HEK293 (cell line): ENCODE data around the gene CAP1.

Experiments
- CTCF ChIA-PET: fragments of 350-600 bp; formaldehyde crosslinking; extraction: SDS; loops from one replicate; lab custom pipeline; 2021; ENCODE audit warnings: antibody characterized with exemption; lab: Yijun Ruan, JAX
- POLR2A ChIA-PET: fragments of 300-600 bp; formaldehyde crosslinking; extraction: SDS; loops from one replicate; lab custom pipeline; 2020; ENCODE audit warnings: antibody characterized with exemption, inconsistent platforms; lab: Yijun Ruan, JAX
- H3K27ac ChIP-seq: fragments of 200-500 bp; sonication (Bioruptor generic); 2 replicates; pipeline ENCODE4 v1.5.1; 2014; ENCODE audit warnings: low read depth, low read length, control low read depth, inconsistent platforms; ENCODE audit errors: extremely low read depth
- H3K36me3 ChIP-seq, 2 experiments: fragments of 200-500 bp in 1 of 2; sonication (Bioruptor generic) in 1 of 2; 1 replicate in 1 of 2; 2 replicates in 1 of 2; pipeline ENCODE4 v1.5.1; 2014 to 2017; ENCODE audit warnings: inconsistent platforms in 2 of 2, low read length in 2 of 2; ENCODE audit not compliant: control insufficient read depth in 2 of 2, insufficient read depth in 1 of 2
- H3K4me1 ChIP-seq: fragments of 200-500 bp; sonication (Bioruptor generic); 2 replicates; pipeline ENCODE4 v1.5.1; 2014; ENCODE audit warnings: mild to moderate bottlenecking, low read length, inconsistent platforms; ENCODE audit not compliant: control insufficient read depth, insufficient read depth
- H3K4me3 ChIP-seq: 2 replicates; pipeline ENCODE4 v1.5.1; 2011; ENCODE audit warnings: low read depth, mild to moderate bottlenecking, control low read depth, low read length, moderate library complexity
- H3K9me3 ChIP-seq: fragments of 200-500 bp; sonication (Bioruptor generic); 2 replicates; pipeline ENCODE4 v1.5.1; 2014; ENCODE audit warnings: low read depth, low read length, inconsistent platforms; ENCODE audit not compliant: control insufficient read depth, insufficient read depth
- HIC1 ChIP-seq: fragments of 450-650 bp; formaldehyde crosslinking; IDR thresholded peaks from 2 replicates; pipeline ENCODE4 v1.5.1; 2016; ENCODE audit warnings: missing biosample characterization, missing genetic modification characterization
- KLF17 ChIP-seq: fragments of 450-650 bp; formaldehyde crosslinking; IDR thresholded peaks from 2 replicates; pipeline ENCODE4 v1.5.1; 2016; ENCODE audit warnings: missing biosample characterization, missing genetic modification characterization
- KLF7 ChIP-seq: fragments of 450-650 bp; formaldehyde crosslinking; IDR thresholded peaks from 2 replicates; pipeline ENCODE4 v1.5.1; 2016; ENCODE audit warnings: missing biosample characterization, missing genetic modification characterization, borderline replicate concordance
- ZNF121 ChIP-seq: fragments of 450-650 bp; formaldehyde crosslinking; IDR thresholded peaks from 2 replicates; pipeline ENCODE4 v1.5.1; 2016; ENCODE audit warnings: missing biosample characterization, missing genetic modification characterization
- ZNF19 ChIP-seq: fragments of 450-650 bp; formaldehyde crosslinking; IDR thresholded peaks from 2 replicates; pipeline ENCODE4; 2016; ENCODE audit warnings: missing biosample characterization, missing genetic modification characterization, low read depth
- ZNF214 ChIP-seq: fragments of 450-650 bp; formaldehyde crosslinking; IDR thresholded peaks from 2 replicates; pipeline ENCODE4 v1.5.1; 2017; ENCODE audit warnings: missing biosample characterization, mild to moderate bottlenecking, missing genetic modification characterization, borderline replicate concordance
- ZNF280C ChIP-seq: fragments of 450-650 bp; formaldehyde crosslinking; IDR thresholded peaks from 2 replicates; pipeline ENCODE4 v1.5.1; 2016; ENCODE audit warnings: missing biosample characterization, missing genetic modification characterization
- ZNF37A ChIP-seq: fragments of 450-650 bp; IDR thresholded peaks from 2 replicates; pipeline ENCODE4 v1.5.1; 2018; ENCODE audit warnings: missing biosample characterization, missing genetic modification characterization
- ZNF426 ChIP-seq: fragments of 450-650 bp; formaldehyde crosslinking; IDR thresholded peaks from 2 replicates; pipeline ENCODE4 v1.5.1; 2017; ENCODE audit warnings: missing biosample characterization, missing genetic modification characterization, mild to moderate bottlenecking, inconsistent platforms, moderate library complexity
- ZNF449 ChIP-seq: fragments of 450-650 bp; formaldehyde crosslinking; IDR thresholded peaks from 2 replicates; pipeline ENCODE4 v1.5.1; 2017; ENCODE audit warnings: missing biosample characterization, mild to moderate bottlenecking, missing genetic modification characterization, moderate library complexity
- ZNF473 ChIP-seq: fragments of 450-650 bp; formaldehyde crosslinking; IDR thresholded peaks from 2 replicates; pipeline ENCODE4 v1.5.1; 2017; ENCODE audit warnings: missing biosample characterization, missing genetic modification characterization
- ZNF639 ChIP-seq: fragments of 450-650 bp; formaldehyde crosslinking; IDR thresholded peaks from 2 replicates; pipeline ENCODE4 v1.5.1; 2016; ENCODE audit warnings: missing biosample characterization, missing genetic modification characterization
- ZNF654 ChIP-seq: fragments of 450-650 bp; formaldehyde crosslinking; IDR thresholded peaks from 2 replicates; pipeline ENCODE4 v1.5.1; 2016; ENCODE audit warnings: low read depth, missing biosample characterization, missing genetic modification characterization
- ZNF843 ChIP-seq: fragments of 450-650 bp; formaldehyde crosslinking; IDR thresholded peaks from 2 replicates; pipeline ENCODE4 v1.5.1; 2016; ENCODE audit warnings: missing biosample characterization, missing genetic modification characterization
- ZSCAN18 ChIP-seq: fragments of 450-650 bp; formaldehyde crosslinking; IDR thresholded peaks from 2 replicates; pipeline ENCODE4 v1.5.1; 2016; ENCODE audit warnings: missing biosample characterization, missing genetic modification characterization
- TF ChIP-seq, protein P1 (sequence below): fragments of 450-650 bp; formaldehyde crosslinking; IDR thresholded peaks from 2 replicates; pipeline ENCODE4 v1.5.1; 2016; ENCODE audit warnings: missing biosample characterization, missing genetic modification characterization
- TF ChIP-seq, protein P2 (sequence below): fragments of 450-650 bp; IDR thresholded peaks from 2 replicates; pipeline ENCODE4 v1.5.1; 2018; ENCODE audit warnings: missing biosample characterization, mild to moderate bottlenecking, missing genetic modification characterization
- TF ChIP-seq, protein P3 (sequence below): fragments of 450-650 bp; formaldehyde crosslinking; IDR thresholded peaks from 2 replicates; pipeline ENCODE4 v1.5.1; 2016; ENCODE audit warnings: missing biosample characterization, missing genetic modification characterization, low read depth

The CAP1 gene

DNA sequence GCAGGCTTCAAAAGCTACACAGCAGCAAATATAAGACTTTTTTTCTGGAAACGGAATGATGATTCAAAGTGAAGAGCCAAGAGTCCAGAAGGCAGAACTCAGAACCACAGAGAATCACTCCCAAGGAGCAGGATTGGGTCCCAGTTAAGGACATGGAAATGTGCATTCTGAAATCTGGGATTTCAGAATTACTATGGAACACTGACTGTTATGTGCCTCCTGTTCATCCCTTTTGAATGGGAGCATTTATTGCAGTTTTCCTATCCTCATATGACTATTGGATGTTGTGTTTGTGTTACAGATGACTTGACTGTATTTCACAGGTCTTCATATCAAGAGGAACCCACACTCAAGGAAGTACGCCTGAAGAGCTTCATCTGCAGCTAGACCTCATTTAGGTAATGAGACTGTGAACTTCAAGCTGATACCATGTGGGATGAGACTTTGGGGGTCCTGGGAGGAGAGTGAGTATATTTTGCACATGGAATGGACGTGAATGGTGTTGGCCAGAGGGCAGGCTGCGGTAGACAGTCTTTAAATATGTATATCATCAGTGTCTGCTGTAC is 17.1 kb upstream of the CAP1 start:
- no peaks in the 10 kb centered on the region for H3K9me3 ChIP-seq
- H3K4me3 ChIP-seq, result no peak overlapping the region
- ChIA-PET POLR2A (interaction anchor here (0.7 kb wide), 1 partner anchor 15 kb away, joined by 4 read pairs; no protein-coding TSS in a partner anchor), CTCF (interaction anchor here (0.6 to 2.7 kb wide), 2 partner anchors 9 to 293 kb away, joined by 3 to 11 read pairs; no protein-coding TSS in a partner anchor)
- no peaks in the 10 kb centered on the region for H3K4me1 ChIP-seq
- no peak overlapping the region for H3K27ac ChIP-seq
- no peak for TF ChIP-seq KLF7 (tag by site-specific recombination)
- TF ChIP-seq, protein P1, sequence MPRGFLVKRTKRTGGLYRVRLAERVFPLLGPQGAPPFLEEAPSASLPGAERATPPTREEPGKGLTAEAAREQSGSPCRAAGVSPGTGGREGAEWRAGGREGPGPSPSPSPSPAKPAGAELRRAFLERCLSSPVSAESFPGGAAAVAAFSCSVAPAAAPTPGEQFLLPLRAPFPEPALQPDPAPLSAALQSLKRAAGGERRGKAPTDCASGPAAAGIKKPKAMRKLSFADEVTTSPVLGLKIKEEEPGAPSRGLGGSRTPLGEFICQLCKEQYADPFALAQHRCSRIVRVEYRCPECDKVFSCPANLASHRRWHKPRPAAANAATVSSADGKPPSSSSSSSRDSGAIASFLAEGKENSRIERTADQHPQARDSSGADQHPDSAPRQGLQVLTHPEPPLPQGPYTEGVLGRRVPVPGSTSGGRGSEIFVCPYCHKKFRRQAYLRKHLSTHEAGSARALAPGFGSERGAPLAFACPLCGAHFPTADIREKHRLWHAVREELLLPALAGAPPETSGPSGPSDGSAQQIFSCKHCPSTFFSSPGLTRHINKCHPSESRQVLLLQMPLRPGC (tag by site-specific recombination), result no peak
- no peak for TF ChIP-seq ZNF426 (tag by site-specific recombination)
- TF ChIP-seq ZSCAN18 (tag by site-specific recombination), result no peak
- TF ChIP-seq HIC1 (tag by site-specific recombination), result no peak
- TF ChIP-seq ZNF19 (tag by site-specific recombination), result no peak
- TF ChIP-seq ZNF843 (tag by site-specific recombination), result no peak
- TF ChIP-seq, protein P2, sequence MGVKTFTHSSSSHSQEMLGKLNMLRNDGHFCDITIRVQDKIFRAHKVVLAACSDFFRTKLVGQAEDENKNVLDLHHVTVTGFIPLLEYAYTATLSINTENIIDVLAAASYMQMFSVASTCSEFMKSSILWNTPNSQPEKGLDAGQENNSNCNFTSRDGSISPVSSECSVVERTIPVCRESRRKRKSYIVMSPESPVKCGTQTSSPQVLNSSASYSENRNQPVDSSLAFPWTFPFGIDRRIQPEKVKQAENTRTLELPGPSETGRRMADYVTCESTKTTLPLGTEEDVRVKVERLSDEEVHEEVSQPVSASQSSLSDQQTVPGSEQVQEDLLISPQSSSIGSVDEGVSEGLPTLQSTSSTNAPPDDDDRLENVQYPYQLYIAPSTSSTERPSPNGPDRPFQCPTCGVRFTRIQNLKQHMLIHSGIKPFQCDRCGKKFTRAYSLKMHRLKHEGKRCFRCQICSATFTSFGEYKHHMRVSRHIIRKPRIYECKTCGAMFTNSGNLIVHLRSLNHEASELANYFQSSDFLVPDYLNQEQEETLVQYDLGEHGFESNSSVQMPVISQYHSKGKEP (tag by site-specific recombination), result no peak
- TF ChIP-seq ZNF449 (tag by site-specific recombination), result no peak
- TF ChIP-seq, protein P3, sequence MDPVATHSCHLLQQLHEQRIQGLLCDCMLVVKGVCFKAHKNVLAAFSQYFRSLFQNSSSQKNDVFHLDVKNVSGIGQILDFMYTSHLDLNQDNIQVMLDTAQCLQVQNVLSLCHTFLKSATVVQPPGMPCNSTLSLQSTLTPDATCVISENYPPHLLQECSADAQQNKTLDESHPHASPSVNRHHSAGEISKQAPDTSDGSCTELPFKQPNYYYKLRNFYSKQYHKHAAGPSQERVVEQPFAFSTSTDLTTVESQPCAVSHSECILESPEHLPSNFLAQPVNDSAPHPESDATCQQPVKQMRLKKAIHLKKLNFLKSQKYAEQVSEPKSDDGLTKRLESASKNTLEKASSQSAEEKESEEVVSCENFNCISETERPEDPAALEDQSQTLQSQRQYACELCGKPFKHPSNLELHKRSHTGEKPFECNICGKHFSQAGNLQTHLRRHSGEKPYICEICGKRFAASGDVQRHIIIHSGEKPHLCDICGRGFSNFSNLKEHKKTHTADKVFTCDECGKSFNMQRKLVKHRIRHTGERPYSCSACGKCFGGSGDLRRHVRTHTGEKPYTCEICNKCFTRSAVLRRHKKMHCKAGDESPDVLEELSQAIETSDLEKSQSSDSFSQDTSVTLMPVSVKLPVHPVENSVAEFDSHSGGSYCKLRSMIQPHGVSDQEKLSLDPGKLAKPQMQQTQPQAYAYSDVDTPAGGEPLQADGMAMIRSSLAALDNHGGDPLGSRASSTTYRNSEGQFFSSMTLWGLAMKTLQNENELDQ, result no peak
- no peak for TF ChIP-seq ZNF639 (tag by site-specific recombination)
- TF ChIP-seq ZNF280C, result no peak
- no peak for TF ChIP-seq ZNF121
- TF ChIP-seq ZNF654 (tag by site-specific recombination), result no peak
- no peak for TF ChIP-seq ZNF37A
- TF ChIP-seq ZNF214 (tag by site-specific recombination), result no peak
- TF ChIP-seq ZNF473 (tag by site-specific recombination), result no peak
- TF ChIP-seq KLF17 (tag by site-specific recombination), result no peak
- no peaks in the 10 kb centered on the region for H3K36me3 ChIP-seq
